Transverse colon (tissue), 4 donors: Measurements from ENCODE around the gene FAM9C. TPM values are rescaled to one million over a fixed set of nuclear protein-coding genes. Genes with fewer than 3 reads are reported as not detected.
A peak's percentile ranks its signal among the peaks of the same experiment; 100 is the strongest.

ENCODE experiments used
- DNase-seq: peaks from one replicate; pipeline ENCODE4 v3.0.0-alpha.2; 2019
- H3K27ac ChIP-seq, 4 donors: fragments of 200-600 bp; sonication (generic); 2 replicates each; pipeline ENCODE4 v1.5.1; 2016 to 2018; ENCODE audit warnings: inconsistent platforms in 4 of 4
- H3K27me3 ChIP-seq: fragments of 200-600 bp; sonication (generic); 2 replicates; pipeline ENCODE4 v1.5.1; 2017; ENCODE audit warnings: inconsistent platforms
- H3K36me3 ChIP-seq, 4 donors: fragments of 200-600 bp; sonication (generic); 2 replicates each; pipeline ENCODE4 v1.5.1; 2017 to 2019; ENCODE audit warnings: inconsistent platforms in 4 of 4
- H3K4me1 ChIP-seq, 4 donors: fragments of 200-600 bp; sonication (generic); 2 replicates each; pipeline ENCODE4 v1.5.1; 2017 to 2020; ENCODE audit warnings: inconsistent platforms in 4 of 4
- H3K4me3 ChIP-seq, 4 donors: fragments of 200-600 bp; sonication (generic); 1 replicate in 1 of 4; 2 replicates in 3 of 4; pipeline versions ENCODE4 v1.5.1 to v1.6.1; 2017 to 2019; ENCODE audit warnings: inconsistent platforms in 4 of 4
- H3K9me3 ChIP-seq, 2 donors: fragments of 200-600 bp; sonication (generic); 2 replicates each; pipeline ENCODE4 v1.5.1; 2017 to 2019; ENCODE audit warnings: inconsistent platforms in 2 of 2
- CTCF ChIP-seq, 5 experiments: fragments of 200-600 bp in 3 of 5; fragments of 450-650 bp in 2 of 5; sonication (generic) in 3 of 5; IDR thresholded peaks; 1 replicate in 2 of 5; 2 replicates in 3 of 5; pipeline ENCODE4 v1.5.1; 2016 to 2017; ENCODE audit warnings: antibody characterized with exemption in 5 of 5, inconsistent platforms in 3 of 5, mild to moderate bottlenecking in 2 of 5, moderate library complexity in 1 of 5
- EP300 ChIP-seq: sonication (generic); formaldehyde crosslinking; IDR thresholded peaks from one replicate; pipeline ENCODE4 v1.6.1; 2017; ENCODE audit warnings: antibody characterized with exemption, low read depth
- POLR2A ChIP-seq: fragments of 450-650 bp; IDR thresholded peaks from one replicate; pipeline ENCODE4 v1.6.1; 2016; ENCODE audit warnings: antibody characterized with exemption, mild to moderate bottlenecking, moderate library complexity
- POLR2AphosphoS5 ChIP-seq, 3 donors: sonication (generic); formaldehyde crosslinking; IDR thresholded peaks; one replicate each; pipeline ENCODE4 v1.6.1; 2016; ENCODE audit warnings: antibody characterized with exemption in 3 of 3
- WGBS, 2 donors: methylation state at CpG; one replicate each; pipeline ENCODE4 v1.1.5; 2018; ENCODE audit warnings: low coverage in 1 of 2; 5-methylcytosine and 5-hydroxymethylcytosine counted together
- in situ Hi-C, 4 donors: fragments of 200-750 bp; cut with MboI; loops; one replicate each; pipeline versions ENCODE4 v1.15.0 to v1.15.1; 2017; ENCODE audit warnings: low sequenced_read_pairs in 3 of 4, low pct_ligation_motif_present in 1 of 4, low pct_unique_long_range_greater_than_20kb in 1 of 4
- intact Hi-C: fragments of 100-400 bp; cut with DNase I; formaldehyde crosslinking; loops from one replicate; pipeline ENCODE4 v1.15.1; 2023; ENCODE audit warnings: low total_unique reads
- total RNA-seq, 4 donors: library from RNA; depleted of rRNA; stranded (reverse); fragments of >200 nt; gene quantifications; one replicate each; pipeline ENCODE4 v1.1.0, GENCODE V29; 2016

The FAM9C gene
- total RNA-seq, 4 donors from 2014 or later: 0.14 to 0.64 TPM; not detected in 2

- in situ Hi-C loops: no loop called here
- Histone ChIP-seq H3K27ac (peak overlapping the region; percentile 63 to 78 (median 73)), H3K27me3 (no peaks in the 10 kb centered on the region)
Measured at GRCh38 chrX:13001961-13002671, 42.3 kb downstream of the FAM9C start.

DNA sequence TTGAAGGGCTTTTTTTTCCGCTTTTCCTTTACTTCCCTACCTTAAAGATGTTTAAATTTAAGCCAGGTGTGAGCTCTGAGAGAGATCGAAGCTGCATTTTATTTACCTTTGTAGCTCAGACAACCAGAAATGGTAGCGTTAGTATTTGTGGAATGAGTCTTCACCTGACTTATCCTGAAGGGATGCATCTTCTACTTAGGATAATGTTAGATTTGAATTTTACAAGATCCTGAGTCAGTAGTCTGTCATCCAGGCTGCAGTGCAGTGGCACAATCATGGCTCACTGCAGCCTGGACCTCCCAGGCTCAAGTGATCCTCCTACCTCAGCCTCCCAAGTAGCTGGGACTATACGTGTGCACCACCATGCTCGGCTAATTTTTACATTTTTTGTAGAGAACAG, 43.3 kb downstream of the FAM9C start:
- peaks cover 3 to 43% (median 17%) of the 10 kb centered on the region in 4 donors for H3K4me1 ChIP-seq
- 82% methylated on average over 5 of the region's 5 CpGs; no CpG with 5 or more reads in 1 of the 2 donors for WGBS, 2 donors
- in situ Hi-C loops: no loop called here
- no peaks in the 10 kb centered on the region for H3K36me3 ChIP-seq
- TF ChIP-seq POLR2A: no peak
- no peak for TF ChIP-seq POLR2AphosphoS5 (IDR thresholded peaks at IDR 0.05)
- no peak for DNase-seq
- H3K9me3 ChIP-seq: no peaks in the 10 kb centered on the region
- no peak overlapping the region for H3K4me3 ChIP-seq
- no peaks in the 10 kb centered on the region for H3K27me3 ChIP-seq
- intact Hi-C loops: no loop called here
- peak overlapping the region; percentile 63 to 78 (median 73) for H3K27ac ChIP-seq

More at GRCh38 chrX:13001961-13002671, 42.3 kb downstream of the FAM9C start:
- 49 to 64% methylated on average over 2 to 4 of the region's 4 CpGs for WGBS, 2 donors
- H3K36me3 ChIP-seq: no peaks in the 10 kb centered on the region
- peak in 1 of 3 donors; percentile 56 for TF ChIP-seq POLR2AphosphoS5 (IDR thresholded peaks at IDR 0.05)
- TF ChIP-seq EP300: no peak
- peak in 2 of 5 experiments; percentile 39 to 49 for TF ChIP-seq CTCF (IDR thresholded peaks at IDR 0.05)
- intact Hi-C loops: no loop called here
- no peaks in the 10 kb centered on the region for H3K9me3 ChIP-seq
- H3K4me1 ChIP-seq: peaks cover 3 to 48% (median 17%) of the 10 kb centered on the region in 4 donors
- DNase-seq: no peak
- no peak overlapping the region for H3K4me3 ChIP-seq

DNA sequence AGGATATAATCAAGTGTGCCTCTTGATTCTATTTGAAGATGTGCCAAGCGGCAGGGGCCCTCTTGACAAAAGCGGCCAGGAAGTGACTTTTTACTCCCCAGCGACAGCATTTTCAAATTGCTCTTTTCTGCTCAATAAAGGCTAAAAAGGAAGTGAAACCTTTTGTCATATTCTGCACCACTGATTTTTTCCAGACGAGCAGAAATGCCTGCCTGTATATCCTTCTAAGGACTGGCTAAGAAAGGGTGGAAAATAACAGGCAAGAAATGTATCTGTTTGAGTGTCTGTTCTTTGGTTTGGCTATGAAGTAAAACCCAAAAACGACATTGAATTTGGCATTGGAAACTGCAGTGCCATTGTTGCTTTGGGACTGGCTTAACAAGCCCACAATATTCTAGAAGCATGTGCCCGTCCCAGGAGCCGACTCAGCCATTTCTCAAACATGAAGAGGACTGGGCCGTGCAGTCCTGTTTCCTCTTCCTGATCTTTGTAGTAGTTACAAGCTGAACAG, 44.1 kb downstream of the FAM9C start:
- no peak for DNase-seq
- 40 to 46% methylated on average over 5 to 8 of the region's 8 CpGs for WGBS, 2 donors
- Histone ChIP-seq H3K27ac (peak overlapping the region; percentile 63 to 78 (median 73)), H3K27me3 (no peaks in the 10 kb centered on the region), H3K36me3 (no peaks in the 10 kb centered on the region), H3K4me3 (no peak overlapping the region), H3K4me1 (peaks cover 3 to 41% (median 17%) of the 10 kb centered on the region in 4 donors), H3K9me3 (no peaks in the 10 kb centered on the region)
- intact Hi-C loops (no loop called here), in situ Hi-C loops (no loop called here)
- TF ChIP-seq POLR2A: no peak
- no peak for TF ChIP-seq EP300
- no peak for TF ChIP-seq CTCF (IDR thresholded peaks at IDR 0.05)
- no peak for TF ChIP-seq POLR2AphosphoS5 (IDR thresholded peaks at IDR 0.05)

- TF ChIP-seq EP300 (no peak), POLR2A (no peak), CTCF (IDR thresholded peaks at IDR 0.05) (no peak), POLR2AphosphoS5 (IDR thresholded peaks at IDR 0.05) (no peak)
- H3K36me3 ChIP-seq: no peaks in the 10 kb centered on the region
- intact Hi-C loops (no loop called here), in situ Hi-C loops (loop anchor here in 2 of 4 donors (25.0 kb wide), 2 partner anchors 88 to 263 kb away; no protein-coding TSS in a partner anchor)
- 58 to 100% methylated on average over 1 to 9 of the region's 9 CpGs for WGBS, 2 donors
- H3K4me3 ChIP-seq: no peak overlapping the region
- no peak for DNase-seq
- H3K9me3 ChIP-seq: no peaks in the 10 kb centered on the region
- peak overlapping the region; percentile 63 to 78 (median 73) for H3K27ac ChIP-seq
- H3K27me3 ChIP-seq: no peaks in the 10 kb centered on the region
- peaks cover 3 to 43% (median 17%) of the 10 kb centered on the region in 4 donors for H3K4me1 ChIP-seq
Measured at GRCh38 chrX:12999422-12999821, 45.0 kb downstream of the FAM9C start.
